ENCODE data around the gene BICD2.

DNA sequence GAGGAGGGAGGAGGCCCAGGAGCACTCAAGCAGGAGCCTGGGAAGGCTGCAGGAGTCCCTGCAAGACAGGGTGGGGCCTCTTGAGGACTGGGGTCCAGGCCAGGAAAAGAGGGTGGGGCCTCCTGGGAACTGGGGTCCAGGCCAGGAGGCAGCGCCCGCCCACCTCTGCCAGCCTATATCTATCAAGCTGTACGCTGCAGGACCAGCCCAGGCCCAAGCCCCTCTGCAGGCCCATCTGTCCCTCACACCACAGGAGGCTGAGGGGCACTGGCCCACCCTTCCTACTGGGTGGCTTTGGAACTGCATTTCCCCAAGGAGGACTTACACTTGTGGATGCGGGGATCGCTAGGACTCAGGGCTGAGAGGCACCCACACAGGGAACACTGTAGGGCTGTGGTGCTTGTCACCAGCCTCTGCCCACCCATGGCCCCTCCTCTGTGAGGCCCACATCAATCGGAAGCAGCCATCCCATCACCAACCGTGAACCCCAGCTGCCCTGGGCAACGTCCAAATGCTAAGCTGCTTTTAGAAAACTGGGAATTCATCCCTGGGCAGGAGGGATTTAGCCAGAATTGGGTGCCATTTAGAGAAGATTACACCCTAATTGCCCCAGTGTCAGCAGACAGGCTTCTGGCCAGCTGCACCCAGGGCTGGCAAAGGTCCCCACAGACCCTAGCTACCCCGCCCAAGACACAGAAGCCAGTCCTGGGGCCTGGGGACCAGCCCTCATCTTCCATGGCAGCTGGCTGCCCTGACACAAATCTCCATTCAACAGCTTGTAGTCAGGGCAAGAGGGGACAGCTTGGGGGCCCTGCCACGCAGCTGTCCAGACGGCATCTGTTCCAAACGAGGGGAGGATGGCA lies 15.3 kb downstream of the BICD2 start:
- TF ChIP-seq, protein P1, sequence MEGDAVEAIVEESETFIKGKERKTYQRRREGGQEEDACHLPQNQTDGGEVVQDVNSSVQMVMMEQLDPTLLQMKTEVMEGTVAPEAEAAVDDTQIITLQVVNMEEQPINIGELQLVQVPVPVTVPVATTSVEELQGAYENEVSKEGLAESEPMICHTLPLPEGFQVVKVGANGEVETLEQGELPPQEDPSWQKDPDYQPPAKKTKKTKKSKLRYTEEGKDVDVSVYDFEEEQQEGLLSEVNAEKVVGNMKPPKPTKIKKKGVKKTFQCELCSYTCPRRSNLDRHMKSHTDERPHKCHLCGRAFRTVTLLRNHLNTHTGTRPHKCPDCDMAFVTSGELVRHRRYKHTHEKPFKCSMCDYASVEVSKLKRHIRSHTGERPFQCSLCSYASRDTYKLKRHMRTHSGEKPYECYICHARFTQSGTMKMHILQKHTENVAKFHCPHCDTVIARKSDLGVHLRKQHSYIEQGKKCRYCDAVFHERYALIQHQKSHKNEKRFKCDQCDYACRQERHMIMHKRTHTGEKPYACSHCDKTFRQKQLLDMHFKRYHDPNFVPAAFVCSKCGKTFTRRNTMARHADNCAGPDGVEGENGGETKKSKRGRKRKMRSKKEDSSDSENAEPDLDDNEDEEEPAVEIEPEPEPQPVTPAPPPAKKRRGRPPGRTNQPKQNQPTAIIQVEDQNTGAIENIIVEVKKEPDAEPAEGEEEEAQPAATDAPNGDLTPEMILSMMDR (IDR thresholded peaks at IDR 0.05) = no peak
- TF ChIP-seq EP300 (IDR thresholded peaks at IDR 0.05; ENCODE audit: low read depth) (no peak), POLR2A (IDR thresholded peaks at IDR 0.05) (no peak), POLR2AphosphoS5 (IDR thresholded peaks at IDR 0.05) (no peak)
